Trophoblast cell (in vitro differentiated cells and primary cell): ENCODE data around the gene L3MBTL4.

ENCODE experiments used
- DNase-seq, 2 donors: peaks; one replicate each; pipeline ENCODE4 v3.0.0-alpha.2; 2016
- H2AFZ ChIP-seq: 2 replicates; pipeline ENCODE4 v1.6.1; 2013; ENCODE audit warnings: low read length, moderate library complexity, mild to moderate bottlenecking; ENCODE audit not compliant: insufficient read depth, poor library complexity
- H2AK5ac ChIP-seq: 2 replicates; pipeline ENCODE4 v1.6.1; 2013; ENCODE audit warnings: mild to moderate bottlenecking, low read length
- H2BK120ac ChIP-seq: 2 replicates; pipeline ENCODE4 v1.6.1; 2013; ENCODE audit warnings: low read length, mild to moderate bottlenecking, moderate library complexity; ENCODE audit not compliant: insufficient read depth, poor library complexity
- H2BK12ac ChIP-seq: 2 replicates; pipeline ENCODE4 v1.6.1; 2013; ENCODE audit warnings: mild to moderate bottlenecking, low read length, moderate library complexity
- H2BK5ac ChIP-seq: 2 replicates; pipeline ENCODE4 v1.6.1; 2013; ENCODE audit warnings: low read length, low read depth, moderate library complexity, mild to moderate bottlenecking; ENCODE audit not compliant: poor library complexity
- H3K14ac ChIP-seq: 2 replicates; pipeline ENCODE4 v1.6.1; 2013; ENCODE audit warnings: mild to moderate bottlenecking, low read length
- H3K18ac ChIP-seq: 2 replicates; pipeline ENCODE4 v1.6.1; 2013; ENCODE audit warnings: mild to moderate bottlenecking, low read length
- H3K23ac ChIP-seq: 2 replicates; pipeline ENCODE4 v1.6.1; 2013; ENCODE audit warnings: low read length
- H3K27ac ChIP-seq: 2 replicates; pipeline ENCODE4 v1.5.1; 2013; ENCODE audit warnings: low read depth, mild to moderate bottlenecking, inconsistent platforms, low read length, moderate library complexity
- H3K27me3 ChIP-seq: 2 replicates; pipeline ENCODE4 v1.6.1; 2013; ENCODE audit warnings: inconsistent platforms, mild to moderate bottlenecking, low read length, moderate library complexity; ENCODE audit not compliant: insufficient read depth
- H3K36me3 ChIP-seq, 2 experiments: 1 replicate in 1 of 2; 2 replicates in 1 of 2; pipeline ENCODE4 v1.6.1; 2013; ENCODE audit warnings: low read length in 2 of 2, mild to moderate bottlenecking in 2 of 2, moderate library complexity in 1 of 2; ENCODE audit not compliant: insufficient read depth in 2 of 2, control insufficient read depth in 1 of 2
- H3K4ac ChIP-seq: 2 replicates; pipeline ENCODE4 v1.6.1; 2013; ENCODE audit warnings: low read depth, mild to moderate bottlenecking, low read length, moderate library complexity
- H3K4me1 ChIP-seq, 2 experiments: 1 replicate in 1 of 2; 2 replicates in 1 of 2; pipeline ENCODE4 v1.6.1; 2013; ENCODE audit warnings: low read length in 2 of 2, mild to moderate bottlenecking in 2 of 2, moderate library complexity in 1 of 2; ENCODE audit not compliant: insufficient read depth in 2 of 2, control insufficient read depth in 1 of 2
- H3K4me2 ChIP-seq: 2 replicates; pipeline ENCODE4 v1.6.1; 2013; ENCODE audit warnings: inconsistent platforms, mild to moderate bottlenecking, low read length, moderate library complexity
- H3K4me3 ChIP-seq: 2 replicates; pipeline ENCODE4 v1.5.1; 2013; ENCODE audit warnings: mild to moderate bottlenecking, low read depth, low read length, inconsistent platforms
- H3K79me1 ChIP-seq: one replicate; pipeline ENCODE4 v1.6.1; 2013; ENCODE audit warnings: low read length
- H3K79me2 ChIP-seq: 2 replicates; pipeline ENCODE4 v1.6.1; 2013; ENCODE audit warnings: low read length, mild to moderate bottlenecking; ENCODE audit not compliant: control insufficient read depth, insufficient read depth, poor library complexity
- H3K9ac ChIP-seq: 2 replicates; pipeline ENCODE4 v1.6.1; 2013; ENCODE audit warnings: mild to moderate bottlenecking, low read length
- H3K9me3 ChIP-seq: 2 replicates; pipeline ENCODE4 v1.6.1; 2013; ENCODE audit warnings: low read depth, mild to moderate bottlenecking, control low read depth, inconsistent platforms, low read length; ENCODE audit not compliant: insufficient read depth
- H4K12ac ChIP-seq: 2 replicates; pipeline ENCODE4 v1.6.1; 2013; ENCODE audit warnings: low read depth, mild to moderate bottlenecking, low read length, moderate library complexity
- H4K8ac ChIP-seq: 2 replicates; pipeline ENCODE4 v1.6.1; 2013; ENCODE audit warnings: low read depth, mild to moderate bottlenecking, low read length, moderate library complexity
- H4K91ac ChIP-seq: one replicate; pipeline ENCODE4 v1.6.1; 2013; ENCODE audit warnings: low read depth, mild to moderate bottlenecking, low read length, moderate library complexity
- WGBS: extraction: QIAGEN DNeasy Blood & Tissue Kit; methylation state at CpG from one replicate; pipeline ENCODE4 v1.1.7; 2013; ENCODE audit warnings: missing lambda C conversion rate; ENCODE audit not compliant: insufficient read length, insufficient coverage; ENCODE audit errors: extremely low coverage; 5-methylcytosine and 5-hydroxymethylcytosine counted together

Gene L3MBTL4

GRCh38 chr18:5997361-5997760 lies 417.4 kb downstream of the L3MBTL4 start:
- no peak overlapping the region for H3K23ac ChIP-seq
- H4K91ac ChIP-seq, result no peak overlapping the region
- H3K4me2 ChIP-seq, result no peak overlapping the region
- H3K4me3 ChIP-seq, result no peak overlapping the region
- H3K18ac ChIP-seq, result no peak overlapping the region
- no peak overlapping the region for H3K9ac ChIP-seq
- no peak overlapping the region for H2BK120ac ChIP-seq
- H4K8ac ChIP-seq, result no peak overlapping the region
- H3K4me1 ChIP-seq, result peaks cover 3 to 15% of the 10 kb centered on the region in 2 experiments
- WGBS, result no CpG with 5 or more reads among the region's 1 CpG
- H3K79me1 ChIP-seq, result no peaks in the 10 kb centered on the region
- no peak overlapping the region for H2AK5ac ChIP-seq
- no peaks in the 10 kb centered on the region for H3K27me3 ChIP-seq
- H3K27ac ChIP-seq, result no peak overlapping the region
- no peak overlapping the region for H2AFZ ChIP-seq
- H3K79me2 ChIP-seq, result no peaks in the 10 kb centered on the region
- no peak overlapping the region for H3K4ac ChIP-seq
- H3K9me3 ChIP-seq, result no peaks in the 10 kb centered on the region
- no peak for DNase-seq
- H3K14ac ChIP-seq, result no peak overlapping the region
- no peak overlapping the region for H2BK12ac ChIP-seq
- no peak overlapping the region for H2BK5ac ChIP-seq
- no peaks in the 10 kb centered on the region for H3K36me3 ChIP-seq
- no peak overlapping the region for H4K12ac ChIP-seq

- no peak for DNase-seq
- WGBS, result no CpG with 5 or more reads among the region's 4 CpGs
- Histone ChIP-seq H2BK120ac (no peak overlapping the region), H3K14ac (no peak overlapping the region), H3K4me3 (no peak overlapping the region), H3K9ac (no peak overlapping the region), H3K79me2 (no peaks in the 10 kb centered on the region), H3K9me3 (no peaks in the 10 kb centered on the region), H3K4me2 (no peak overlapping the region), H3K79me1 (no peaks in the 10 kb centered on the region), H2AFZ (no peak overlapping the region), H3K36me3 (no peaks in the 10 kb centered on the region), H2BK12ac (no peak overlapping the region), H3K4ac (no peak overlapping the region), H3K27me3 (no peaks in the 10 kb centered on the region), H3K27ac (no peak overlapping the region), H4K8ac (no peak overlapping the region), H2BK5ac (no peak overlapping the region), H2AK5ac (no peak overlapping the region), H4K12ac (no peak overlapping the region), H3K18ac (no peak overlapping the region), H3K23ac (no peak overlapping the region), H3K4me1 (peaks cover 3 to 15% of the 10 kb centered on the region in 2 experiments), H4K91ac (no peak overlapping the region)
Observed at GRCh38 chr18:5995626-5996025, 419.1 kb downstream of the L3MBTL4 start.

GRCh38 chr18:5993938-5994337 lies 420.8 kb downstream of the L3MBTL4 start:
- no peak overlapping the region for H2BK5ac ChIP-seq
- no peak overlapping the region for H4K12ac ChIP-seq
- H2BK120ac ChIP-seq, result no peak overlapping the region
- H3K9me3 ChIP-seq, result no peaks in the 10 kb centered on the region
- H3K27ac ChIP-seq, result no peak overlapping the region
- no peak for DNase-seq
- H3K4me3 ChIP-seq, result no peak overlapping the region
- no peak overlapping the region for H2AFZ ChIP-seq
- H2AK5ac ChIP-seq, result no peak overlapping the region
- no peaks in the 10 kb centered on the region for H3K27me3 ChIP-seq
- H3K79me1 ChIP-seq, result no peaks in the 10 kb centered on the region
- H3K9ac ChIP-seq, result no peak overlapping the region
- H3K4me1 ChIP-seq, result peaks cover 3 to 15% of the 10 kb centered on the region in 2 experiments
- no peak overlapping the region for H3K23ac ChIP-seq
- no peaks in the 10 kb centered on the region for H3K36me3 ChIP-seq
- no peaks in the 10 kb centered on the region for H3K79me2 ChIP-seq
- WGBS, result no CpG with 5 or more reads among the region's 9 CpGs
- H3K14ac ChIP-seq, result no peak overlapping the region
- no peak overlapping the region for H3K18ac ChIP-seq
- no peak overlapping the region for H4K8ac ChIP-seq
- no peak overlapping the region for H3K4ac ChIP-seq
- H4K91ac ChIP-seq, result no peak overlapping the region
- no peak overlapping the region for H2BK12ac ChIP-seq
- no peak overlapping the region for H3K4me2 ChIP-seq

DNA sequence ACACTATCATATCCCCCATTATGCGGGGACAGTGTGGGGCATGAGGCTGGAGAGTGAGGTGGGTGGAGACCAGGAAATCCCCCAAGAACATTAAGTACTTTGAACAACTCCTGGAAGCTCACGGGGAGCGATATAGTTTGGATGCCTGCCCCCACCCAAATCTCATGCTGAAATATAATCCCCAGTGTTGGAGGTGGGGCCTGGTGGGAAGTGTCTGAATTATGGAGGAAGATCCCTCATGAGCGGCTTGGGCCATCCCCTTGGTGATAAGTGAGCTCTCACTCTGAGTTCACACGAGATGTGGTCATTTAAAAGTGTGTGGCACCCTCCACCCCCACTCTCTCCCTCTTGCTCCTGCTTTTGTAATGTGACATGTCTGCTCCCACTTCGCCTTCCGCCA lies 422.3 kb downstream of the L3MBTL4 start:
- Histone ChIP-seq H3K9ac (no peak overlapping the region), H4K8ac (no peak overlapping the region), H2BK12ac (no peak overlapping the region), H2AK5ac (no peak overlapping the region), H2AFZ (no peak overlapping the region), H4K91ac (no peak overlapping the region), H3K18ac (no peak overlapping the region), H3K4me2 (no peak overlapping the region), H3K4me1 (peaks cover 0 to 3% of the 10 kb centered on the region in 2 experiments), H3K79me1 (no peaks in the 10 kb centered on the region), H3K27ac (no peak overlapping the region), H3K14ac (no peak overlapping the region), H3K79me2 (no peaks in the 10 kb centered on the region), H4K12ac (no peak overlapping the region), H3K4me3 (no peak overlapping the region), H3K27me3 (no peaks in the 10 kb centered on the region), H3K23ac (no peak overlapping the region), H3K4ac (no peak overlapping the region), H3K36me3 (no peaks in the 10 kb centered on the region), H2BK120ac (no peak overlapping the region), H3K9me3 (no peaks in the 10 kb centered on the region), H2BK5ac (no peak overlapping the region)
- no peak for DNase-seq
- WGBS, result no CpG with 5 or more reads among the region's 7 CpGs
